Heart left ventricle (tissue), 16 donors: Measurements from ENCODE around the gene PPP1R37. TPM values are rescaled to one million over a fixed set of nuclear protein-coding genes. Genes with fewer than 3 reads are reported as not detected.

ENCODE experiments used
- ATAC-seq, 4 donors: fragments of 200-7000 bp; cut with Tn5 transposase; one replicate each; pipeline ENCODE4 v1.9.1; 2020 to 2022; ENCODE audit warnings: moderate library complexity in 4 of 4, mild to moderate bottlenecking in 3 of 4, moderate number of reproducible peaks in 1 of 4
- DNase-seq, 5 donors: peaks; one replicate each; pipeline ENCODE4 v3.0.0-alpha.2; 2020
- H3K27ac ChIP-seq, 12 donors: fragments of 200-600 bp; sonication (generic) in 4 of 12; one replicate each; pipeline versions ENCODE4 v1.5.0 to v1.8.0; 2016 to 2022; ENCODE audit warnings: mild to moderate bottlenecking in 2 of 12
- H3K27me3 ChIP-seq, 9 donors: fragments of 200-600 bp; sonication (generic) in 2 of 9; one replicate each; pipeline versions ENCODE4 v1.5.1 to v1.8.0; 2016 to 2022; ENCODE audit warnings: mild to moderate bottlenecking in 3 of 9
- H3K36me3 ChIP-seq, 9 donors: fragments of 200-600 bp; sonication (generic) in 2 of 9; one replicate each; pipeline versions ENCODE4 v1.5.0 to v1.8.0; 2018 to 2022; ENCODE audit warnings: mild to moderate bottlenecking in 2 of 9
- H3K4me1 ChIP-seq, 12 donors: fragments of 200-600 bp; sonication (generic) in 4 of 12; one replicate each; pipeline versions ENCODE4 v1.5.0 to v1.8.0; 2016 to 2022; ENCODE audit warnings: mild to moderate bottlenecking in 3 of 12
- H3K4me3 ChIP-seq, 12 donors: fragments of 200-600 bp; sonication (generic) in 4 of 12; one replicate each; pipeline versions ENCODE4 v1.5.0 to v1.8.0; 2017 to 2022; ENCODE audit warnings: mild to moderate bottlenecking in 9 of 12, moderate library complexity in 4 of 12
- H3K9me3 ChIP-seq, 12 donors: fragments of 200-600 bp; sonication (generic) in 4 of 12; one replicate each; pipeline versions ENCODE4 v1.5.0 to v1.8.0; 2016 to 2022; ENCODE audit warnings: mild to moderate bottlenecking in 1 of 12
- CTCF ChIP-seq, 12 donors: fragments of 200-600 bp; sonication (generic) in 4 of 12; IDR thresholded peaks; one replicate each; pipeline versions ENCODE4 v1.5.0 to v1.8.0; 2018 to 2022; ENCODE audit warnings: antibody characterized with exemption in 12 of 12, mild to moderate bottlenecking in 5 of 12
- POLR2A ChIP-seq, 2 donors: fragments of 450-650 bp; IDR thresholded peaks; one replicate each; pipeline ENCODE4 v1.6.1; 2017; ENCODE audit warnings: antibody characterized with exemption in 2 of 2, mild to moderate bottlenecking in 2 of 2, moderate library complexity in 2 of 2
- WGBS, 4 donors: extraction: QIAGEN DNeasy Blood & Tissue Kit in 2 of 4; methylation state at CpG; one replicate each; pipeline versions ENCODE4 v1.1.5 to v1.1.7; 2013 to 2018; 5-methylcytosine and 5-hydroxymethylcytosine counted together
- intact Hi-C, 10 donors: fragments of 100-400 bp; cut with DNase I; formaldehyde crosslinking; loops; one replicate each; pipeline versions ENCODE4 v1.11.1 to v1.14.2; 2022
- polyA plus RNA-seq, 2 donors: library from polyadenylated mRNA; stranded (reverse); fragments of 200-250 nt; gene quantifications; one replicate each; pipeline ENCODE4 v1.2.3, GENCODE V29; 2013
- total RNA-seq, 9 donors: library from RNA; depleted of rRNA in 2 of 9; stranded (reverse); fragments of >200 nt in 2 of 9; fragmentation: NEBNext Ultra II Directional in 3 of 9; extraction: Animal tissue kit (Norgen Biotek cat#: 25700) in 3 of 9; gene quantifications; one replicate each; pipeline versions ENCODE4 v1.1.0 to v1.2.4, GENCODE V29; 2016 to 2023
- donor health status: ischemic (EF 13 %, LVEDD 7.1; RV severe dilation, severe dysfunction).
- donor health status: healthy with polysubstance abuse.
- donor health status: DM: no; HTN: yes; CAD: no.
- donor health status: DM: no; HTN: no; CAD: no.
- donor health status: ischemic (EF 25% LVEDD 6.9; RV normal size, moderate dysfunction).
- donor health status: ischemic (EF 25% LVEDD 5.7; RV mildly dilated, moderate dysfunction).
- donor health status: healthy.
- donor health status: DM: yes; HTN: yes; CAD: no.
- donor health status: ischemic (EF 35%, LVEDD 5.7; RV mildly dilated, moderate dysfunction).
- donor health status: nonischemic (EF 11% LVEDD 7.7; RV severe dilation, severe dysfunction).
- donor health status: DM: yes; HTN: yes; CAD: no.
- donor health status: PGD.
- donor health status: ischemic (EF 29% LVEDD 5.4; RV normal size, mild dysfunction).
- donor health status: nonischemic (EF 23%, LVEDD 6.1; RV moderate dilation, normal function).

PPP1R37 gene
- total and polyA plus RNA-seq, 11 donors, result 16.0 to 33.7 (median 18.9) TPM

GRCh38 chr19:45125975-45126493, 33.1 kb downstream of the PPP1R37 start:
- H3K9me3 ChIP-seq, result no peaks in the 10 kb centered on the region
- DNase-seq, result peak in 4 of 5 donors; percentile 37 to 66 (median 44)
- peak; percentile 48 to 73 (median 57) for TF ChIP-seq CTCF (IDR thresholded peaks at IDR 0.05)
- TF ChIP-seq POLR2A (IDR thresholded peaks at IDR 0.05), result no peak
- peaks cover 0 to 7% (median 0%) of the 10 kb centered on the region in 12 donors for H3K4me1 ChIP-seq
- H3K27me3 ChIP-seq, result no peaks in the 10 kb centered on the region
- H3K27ac ChIP-seq, result no peak overlapping the region
- H3K36me3 ChIP-seq, result no peaks in the 10 kb centered on the region
- no peak overlapping the region for H3K4me3 ChIP-seq
- peak; percentile 38 to 79 (median 70) for ATAC-seq
- intact Hi-C loops, result loop anchor here in 2 of 10 donors (5.0 kb wide), 2 partner anchors 51 to 109 kb away; partner anchors contain the start of genes BLOC1S3 (in 1 of the 2) and TRAPPC6A (in 1 of the 2)
- WGBS, 4 donors, result 59 to 66% (median 62%) methylated on average over 8 to 12 of the region's 12 CpGs

GRCh38 chr19:45126654-45127053, 33.7 kb downstream of the PPP1R37 start:
- Histone ChIP-seq H3K9me3 (no peaks in the 10 kb centered on the region), H3K4me1 (peaks cover 0 to 7% (median 0%) of the 10 kb centered on the region in 12 donors), H3K4me3 (no peak overlapping the region), H3K27me3 (no peaks in the 10 kb centered on the region), H3K36me3 (no peaks in the 10 kb centered on the region), H3K27ac (no peak overlapping the region)
- intact Hi-C loops, result loop anchor here in 2 of 10 donors (5.0 kb wide), 2 partner anchors 51 to 109 kb away; partner anchors contain the start of genes BLOC1S3 (in 1 of the 2) and TRAPPC6A (in 1 of the 2)
- WGBS, 4 donors, result 94 to 96% (median 95%) methylated on average over 6 to 7 of the region's 7 CpGs
- no peak for ATAC-seq
- TF ChIP-seq CTCF (IDR thresholded peaks at IDR 0.05) (no peak), POLR2A (IDR thresholded peaks at IDR 0.05) (no peak)
- DNase-seq, result no peak

- H3K4me1 ChIP-seq, result peaks cover 0 to 7% (median 0%) of the 10 kb centered on the region in 12 donors
- H3K36me3 ChIP-seq, result no peaks in the 10 kb centered on the region
- no peaks in the 10 kb centered on the region for H3K27me3 ChIP-seq
- WGBS, 4 donors, result 92 to 98% (median 97%) methylated on average over 5 of the region's 5 CpGs
- TF ChIP-seq CTCF (IDR thresholded peaks at IDR 0.05) (no peak), POLR2A (IDR thresholded peaks at IDR 0.05) (no peak)
- ATAC-seq (no peak), DNase-seq (no peak)
- H3K9me3 ChIP-seq, result no peaks in the 10 kb centered on the region
- intact Hi-C loops, result loop anchor here in 2 of 10 donors (5.0 kb wide), 2 partner anchors 49 to 111 kb away; partner anchors contain the start of genes BLOC1S3 (in 1 of the 2) and TRAPPC6A (in 1 of the 2)
- no peak overlapping the region for H3K27ac ChIP-seq
- H3K4me3 ChIP-seq, result no peak overlapping the region
Observed at GRCh38 chr19:45128146-45128545, 35.2 kb downstream of the PPP1R37 start.

GRCh38 chr19:45128806-45129205, 35.8 kb downstream of the PPP1R37 start:
- no peak for ATAC-seq
- Histone ChIP-seq H3K27ac (no peak overlapping the region), H3K9me3 (no peaks in the 10 kb centered on the region), H3K27me3 (no peaks in the 10 kb centered on the region), H3K36me3 (no peaks in the 10 kb centered on the region), H3K4me1 (peaks cover 0 to 7% (median 0%) of the 10 kb centered on the region in 12 donors), H3K4me3 (no peak overlapping the region)
- WGBS, 4 donors, result 89 to 93% (median 92%) methylated on average over 5 of the region's 5 CpGs
- TF ChIP-seq CTCF (IDR thresholded peaks at IDR 0.05) (no peak), POLR2A (IDR thresholded peaks at IDR 0.05) (no peak)
- no peak for DNase-seq
- intact Hi-C loops, result loop anchor here in 2 of 10 donors (5.0 kb wide), 2 partner anchors 48 to 112 kb away; partner anchors contain the start of genes BLOC1S3 (in 1 of the 2) and TRAPPC6A (in 1 of the 2)
